ENCODE results near the gene VAMP8.

VAMP8 gene

DNA sequence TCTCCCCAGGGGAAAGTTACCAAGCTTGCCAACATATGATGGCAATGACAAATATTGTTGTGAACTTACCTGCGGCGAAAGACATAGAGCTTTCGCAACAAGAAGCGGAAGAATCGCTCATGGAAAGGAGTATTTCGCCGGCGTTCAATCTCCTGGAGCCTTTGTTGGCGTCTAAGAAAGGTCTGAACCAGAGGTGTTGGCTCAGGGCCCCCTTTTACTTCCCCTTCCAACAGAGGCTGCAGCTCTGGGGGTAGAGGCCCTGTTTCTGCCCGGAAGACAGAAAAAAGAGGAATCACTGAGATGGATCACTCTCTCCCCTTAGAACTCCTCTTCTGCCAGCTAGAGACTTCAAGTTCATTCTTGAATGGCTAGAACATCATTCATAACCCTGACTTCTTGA, 26.9 kb upstream of the VAMP8 start:
- H3K27ac ChIP-seq (ENCODE audit: low read depth, low read length), result no peak overlapping the region
- no peak overlapping the region for H3K14ac ChIP-seq (ENCODE audit: low read length)
- H2BK5ac ChIP-seq (ENCODE audit: low read depth, low read length, poor library complexity), result no peak overlapping the region
- no peak overlapping the region for H2AFZ ChIP-seq (ENCODE audit: insufficient read depth, low read length, poor library complexity)
- no peaks in the 10 kb centered on the region for H3K9me3 ChIP-seq (ENCODE audit: insufficient read depth, low read depth, low read length)
- peak in 1 of 2 donors; percentile 7 for DNase-seq
- no peaks in the 10 kb centered on the region for H3K4me1 ChIP-seq (ENCODE audit: control insufficient read depth in 1 of 2, insufficient read depth in 2 of 2, low read length in 2 of 2)
- H3K36me3 ChIP-seq (ENCODE audit: control insufficient read depth in 1 of 2, insufficient read depth in 2 of 2, low read length in 2 of 2), result peaks cover 35 to 63% of the 10 kb centered on the region in 2 experiments
- no peaks in the 10 kb centered on the region for H3K27me3 ChIP-seq (ENCODE audit: insufficient read depth, low read length)
- no peak overlapping the region for H2BK12ac ChIP-seq (ENCODE audit: low read length)
- no peak overlapping the region for H4K12ac ChIP-seq (ENCODE audit: low read depth, low read length)
- WGBS (ENCODE audit: extremely low coverage, insufficient coverage, insufficient read length), result no CpG with 5 or more reads among the region's 10 CpGs
- H4K91ac ChIP-seq (ENCODE audit: low read depth, low read length), result no peak overlapping the region
- no peak overlapping the region for H2AK5ac ChIP-seq (ENCODE audit: low read length)
- H3K4me2 ChIP-seq (ENCODE audit: low read length), result no peak overlapping the region
- H2BK120ac ChIP-seq (ENCODE audit: insufficient read depth, low read length, poor library complexity), result no peak overlapping the region
- H4K8ac ChIP-seq (ENCODE audit: low read depth, low read length), result no peak overlapping the region
- H3K23ac ChIP-seq (ENCODE audit: low read length), result no peak overlapping the region
- H3K79me2 ChIP-seq (ENCODE audit: control insufficient read depth, insufficient read depth, low read length, poor library complexity), result no peaks in the 10 kb centered on the region
- H3K4me3 ChIP-seq (ENCODE audit: low read depth, low read length), result no peak overlapping the region
- H3K79me1 ChIP-seq (ENCODE audit: low read length), result no peaks in the 10 kb centered on the region
- H3K18ac ChIP-seq (ENCODE audit: low read length), result no peak overlapping the region
- H3K4ac ChIP-seq (ENCODE audit: low read depth, low read length), result no peak overlapping the region
- H3K9ac ChIP-seq (ENCODE audit: low read length), result no peak overlapping the region

- no peak overlapping the region for H2AFZ ChIP-seq (ENCODE audit: insufficient read depth, low read length, poor library complexity)
- no peak overlapping the region for H3K4me2 ChIP-seq (ENCODE audit: low read length)
- no peak overlapping the region for H4K91ac ChIP-seq (ENCODE audit: low read depth, low read length)
- H3K4me1 ChIP-seq (ENCODE audit: control insufficient read depth in 1 of 2, insufficient read depth in 2 of 2, low read length in 2 of 2), result no peaks in the 10 kb centered on the region
- H3K27me3 ChIP-seq (ENCODE audit: insufficient read depth, low read length), result no peaks in the 10 kb centered on the region
- H3K9me3 ChIP-seq (ENCODE audit: insufficient read depth, low read depth, low read length), result no peaks in the 10 kb centered on the region
- no peak overlapping the region for H3K23ac ChIP-seq (ENCODE audit: low read length)
- H3K79me2 ChIP-seq (ENCODE audit: control insufficient read depth, insufficient read depth, low read length, poor library complexity), result no peaks in the 10 kb centered on the region
- no peak overlapping the region for H3K14ac ChIP-seq (ENCODE audit: low read length)
- no peak overlapping the region for H2BK12ac ChIP-seq (ENCODE audit: low read length)
- H4K8ac ChIP-seq (ENCODE audit: low read depth, low read length), result no peak overlapping the region
- WGBS (ENCODE audit: extremely low coverage, insufficient coverage, insufficient read length), result no CpG with 5 or more reads among the region's 9 CpGs
- H3K4me3 ChIP-seq (ENCODE audit: low read depth, low read length), result no peak overlapping the region
- no peak overlapping the region for H4K12ac ChIP-seq (ENCODE audit: low read depth, low read length)
- H3K79me1 ChIP-seq (ENCODE audit: low read length), result no peaks in the 10 kb centered on the region
- no peak overlapping the region for H2BK120ac ChIP-seq (ENCODE audit: insufficient read depth, low read length, poor library complexity)
- no peak overlapping the region for H3K18ac ChIP-seq (ENCODE audit: low read length)
- no peak overlapping the region for H2BK5ac ChIP-seq (ENCODE audit: low read depth, low read length, poor library complexity)
- DNase-seq, result peak; percentile 80 to 93
- H3K27ac ChIP-seq (ENCODE audit: low read depth, low read length), result no peak overlapping the region
- H2AK5ac ChIP-seq (ENCODE audit: low read length), result no peak overlapping the region
- H3K36me3 ChIP-seq (ENCODE audit: control insufficient read depth in 1 of 2, insufficient read depth in 2 of 2, low read length in 2 of 2), result peaks cover 32 to 60% of the 10 kb centered on the region in 2 experiments
- H3K9ac ChIP-seq (ENCODE audit: low read length), result no peak overlapping the region
- no peak overlapping the region for H3K4ac ChIP-seq (ENCODE audit: low read depth, low read length)
These were observed 25.4 kb upstream of the VAMP8 start for GRCh38 chr2:85551698-85552678.

DNA sequence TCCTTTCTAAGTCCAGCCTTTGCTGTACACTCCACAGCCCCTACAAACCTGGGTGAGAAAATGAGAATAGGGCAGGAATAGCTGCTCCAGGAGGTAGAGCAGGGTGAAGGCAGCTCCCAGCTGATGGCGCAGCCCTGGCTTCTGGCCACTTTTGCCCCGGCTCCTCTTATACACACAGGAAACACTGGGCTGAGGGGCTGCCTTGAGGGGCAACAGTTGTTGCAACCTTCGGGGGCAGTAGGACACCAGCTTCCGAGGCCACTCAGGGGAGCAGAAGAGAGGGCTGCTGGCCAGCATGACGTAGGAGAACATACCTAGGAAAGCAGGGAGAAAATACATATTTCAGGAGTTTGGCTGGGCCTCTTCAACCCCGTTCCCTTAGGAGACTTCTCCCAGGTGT, 24.2 kb upstream of the VAMP8 start:
- no peak overlapping the region for H4K8ac ChIP-seq (ENCODE audit: low read depth, low read length)
- no CpG with 5 or more reads among the region's 6 CpGs for WGBS (ENCODE audit: extremely low coverage, insufficient coverage, insufficient read length)
- H3K79me2 ChIP-seq (ENCODE audit: control insufficient read depth, insufficient read depth, low read length, poor library complexity), result no peaks in the 10 kb centered on the region
- H2AFZ ChIP-seq (ENCODE audit: insufficient read depth, low read length, poor library complexity), result no peak overlapping the region
- H3K9me3 ChIP-seq (ENCODE audit: insufficient read depth, low read depth, low read length), result no peaks in the 10 kb centered on the region
- no peak overlapping the region for H2BK120ac ChIP-seq (ENCODE audit: insufficient read depth, low read length, poor library complexity)
- H3K4me3 ChIP-seq (ENCODE audit: low read depth, low read length), result no peak overlapping the region
- H3K4me2 ChIP-seq (ENCODE audit: low read length), result no peak overlapping the region
- H3K14ac ChIP-seq (ENCODE audit: low read length), result no peak overlapping the region
- peaks cover 29 to 59% of the 10 kb centered on the region in 2 experiments for H3K36me3 ChIP-seq (ENCODE audit: control insufficient read depth in 1 of 2, insufficient read depth in 2 of 2, low read length in 2 of 2)
- H2BK12ac ChIP-seq (ENCODE audit: low read length), result no peak overlapping the region
- H3K23ac ChIP-seq (ENCODE audit: low read length), result no peak overlapping the region
- no peaks in the 10 kb centered on the region for H3K4me1 ChIP-seq (ENCODE audit: control insufficient read depth in 1 of 2, insufficient read depth in 2 of 2, low read length in 2 of 2)
- no peak for DNase-seq
- no peak overlapping the region for H2BK5ac ChIP-seq (ENCODE audit: low read depth, low read length, poor library complexity)
- no peak overlapping the region for H3K27ac ChIP-seq (ENCODE audit: low read depth, low read length)
- H3K9ac ChIP-seq (ENCODE audit: low read length), result no peak overlapping the region
- H3K79me1 ChIP-seq (ENCODE audit: low read length), result no peaks in the 10 kb centered on the region
- no peaks in the 10 kb centered on the region for H3K27me3 ChIP-seq (ENCODE audit: insufficient read depth, low read length)
- H3K4ac ChIP-seq (ENCODE audit: low read depth, low read length), result no peak overlapping the region
- no peak overlapping the region for H4K91ac ChIP-seq (ENCODE audit: low read depth, low read length)
- no peak overlapping the region for H4K12ac ChIP-seq (ENCODE audit: low read depth, low read length)
- H2AK5ac ChIP-seq (ENCODE audit: low read length), result no peak overlapping the region
- no peak overlapping the region for H3K18ac ChIP-seq (ENCODE audit: low read length)

DNA sequence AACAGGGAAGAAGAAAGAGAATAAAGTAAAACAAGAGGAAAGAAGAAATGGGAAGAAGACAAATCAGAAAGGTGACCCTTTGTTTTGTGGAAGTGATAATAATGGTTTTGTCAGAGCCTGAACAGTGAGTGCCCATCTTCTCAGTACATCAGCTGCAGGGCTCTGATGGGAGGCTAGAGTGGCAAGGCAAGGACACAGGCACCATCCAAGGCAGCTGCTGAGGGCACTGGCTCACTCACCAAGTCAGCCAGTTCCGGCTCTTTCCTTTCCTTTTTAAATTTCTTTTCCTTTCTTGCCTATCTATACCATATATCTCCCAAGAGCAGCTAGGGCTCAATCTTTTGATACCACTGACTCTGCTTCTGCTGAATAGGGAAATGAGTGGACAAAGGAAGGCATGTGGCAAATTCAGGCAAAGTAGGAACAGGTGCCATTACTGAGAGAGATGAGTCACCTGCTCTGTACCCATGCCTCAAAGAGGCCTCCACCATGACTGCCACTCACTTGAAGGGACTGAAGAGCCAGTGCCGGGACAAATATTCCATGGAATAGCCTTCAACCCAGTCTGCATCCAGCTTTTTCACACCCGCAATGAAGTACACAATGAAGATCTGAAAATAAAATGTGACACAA, 22.3 kb upstream of the VAMP8 start:
- DNase-seq, result no peak
- no peak overlapping the region for H2BK12ac ChIP-seq (ENCODE audit: low read length)
- no peaks in the 10 kb centered on the region for H3K4me1 ChIP-seq (ENCODE audit: control insufficient read depth in 1 of 2, insufficient read depth in 2 of 2, low read length in 2 of 2)
- H3K27me3 ChIP-seq (ENCODE audit: insufficient read depth, low read length), result no peaks in the 10 kb centered on the region
- no peak overlapping the region for H3K9ac ChIP-seq (ENCODE audit: low read length)
- H3K79me1 ChIP-seq (ENCODE audit: low read length), result no peaks in the 10 kb centered on the region
- no peak overlapping the region for H3K23ac ChIP-seq (ENCODE audit: low read length)
- no CpG with 5 or more reads among the region's 3 CpGs for WGBS (ENCODE audit: extremely low coverage, insufficient coverage, insufficient read length)
- H3K4me3 ChIP-seq (ENCODE audit: low read depth, low read length), result no peak overlapping the region
- no peak overlapping the region for H3K18ac ChIP-seq (ENCODE audit: low read length)
- no peak overlapping the region for H3K4ac ChIP-seq (ENCODE audit: low read depth, low read length)
- H3K9me3 ChIP-seq (ENCODE audit: insufficient read depth, low read depth, low read length), result no peaks in the 10 kb centered on the region
- no peak overlapping the region for H2AFZ ChIP-seq (ENCODE audit: insufficient read depth, low read length, poor library complexity)
- H3K27ac ChIP-seq (ENCODE audit: low read depth, low read length), result no peak overlapping the region
- H3K4me2 ChIP-seq (ENCODE audit: low read length), result no peak overlapping the region
- no peak overlapping the region for H4K91ac ChIP-seq (ENCODE audit: low read depth, low read length)
- no peak overlapping the region for H2AK5ac ChIP-seq (ENCODE audit: low read length)
- no peaks in the 10 kb centered on the region for H3K79me2 ChIP-seq (ENCODE audit: control insufficient read depth, insufficient read depth, low read length, poor library complexity)
- no peak overlapping the region for H4K8ac ChIP-seq (ENCODE audit: low read depth, low read length)
- H4K12ac ChIP-seq (ENCODE audit: low read depth, low read length), result no peak overlapping the region
- H2BK5ac ChIP-seq (ENCODE audit: low read depth, low read length, poor library complexity), result no peak overlapping the region
- H2BK120ac ChIP-seq (ENCODE audit: insufficient read depth, low read length, poor library complexity), result no peak overlapping the region
- H3K14ac ChIP-seq (ENCODE audit: low read length), result no peak overlapping the region
- H3K36me3 ChIP-seq (ENCODE audit: control insufficient read depth in 1 of 2, insufficient read depth in 2 of 2, low read length in 2 of 2), result peaks cover 34 to 57% of the 10 kb centered on the region in 2 experiments
